H1 (cell line): ENCODE measurements around the gene VPS41. TPM values are rescaled to one million over a fixed set of nuclear protein-coding genes. Genes with fewer than 3 reads are reported as not detected.

Source experiments
- CTCF ChIA-PET: fragments of 300-600 bp; sonication (Branson Sonifier 250); formaldehyde crosslinking; loops from one replicate; lab custom pipeline; 2021; ENCODE audit not compliant: partially characterized antibody; lab: Charles Lee
- POLR2A ChIA-PET: fragments of 300-600 bp; sonication (Branson Sonifier 250); formaldehyde crosslinking; loops from one replicate; lab custom pipeline; 2021; ENCODE audit warnings: inconsistent platforms; ENCODE audit not compliant: partially characterized antibody; lab: Charles Lee
- DNase-seq, 2 experiments: peaks; one replicate each; pipeline versions ENCODE4 v3.0.0 to v3.0.0-alpha.2; 2010 to 2022; ENCODE audit warnings: low spot score in 2 of 2, low read depth in 1 of 2, mixed read lengths in 1 of 2
- FAIRE-seq: peaks from 2 replicates; lab custom pipeline; 2011; peaks lifted over from hg19 to GRCh38; lab: Jason Lieb, UNC
- H2AFZ ChIP-seq: 2 replicates; pipeline ENCODE4 v1.8.1; 2012; ENCODE audit warnings: low read length, inconsistent platforms
- H2AK5ac ChIP-seq: 2 replicates; pipeline ENCODE4 v1.6.1; 2013; ENCODE audit warnings: low read depth, low read length
- H2BK120ac ChIP-seq: replicated peaks from 2 replicates; pipeline ENCODE3; 2013; ENCODE audit warnings: low read depth, low read length, inconsistent platforms
- H2BK12ac ChIP-seq: 2 replicates; pipeline ENCODE4 v1.6.1; 2013; ENCODE audit warnings: low read depth, low read length
- H2BK15ac ChIP-seq: 2 replicates; pipeline ENCODE4 v1.6.1; 2013; ENCODE audit warnings: low read length
- H2BK20ac ChIP-seq: 2 replicates; pipeline ENCODE4 v1.6.1; 2013; ENCODE audit warnings: low read length
- H2BK5ac ChIP-seq: 2 replicates; pipeline ENCODE4 v1.6.1; 2013; ENCODE audit warnings: low read depth, low read length
- H3K14ac ChIP-seq: 2 replicates; pipeline ENCODE4 v1.6.1; 2013; ENCODE audit warnings: inconsistent platforms; ENCODE audit not compliant: insufficient read length
- H3K18ac ChIP-seq: 2 replicates; pipeline ENCODE4 v1.6.1; 2013; ENCODE audit warnings: low read length; ENCODE audit errors: extremely low read depth
- H3K23ac ChIP-seq: 2 replicates; pipeline ENCODE4 v1.6.1; 2013; ENCODE audit warnings: inconsistent platforms; ENCODE audit not compliant: insufficient read length
- H3K23me2 ChIP-seq: 2 replicates; pipeline ENCODE4 v1.6.1; 2013; ENCODE audit warnings: low read depth, low read length
- H3K27ac ChIP-seq: 2 replicates; pipeline ENCODE4 v1.6.1; 2011; ENCODE audit warnings: low read depth, low read length, inconsistent platforms
- H3K27me3 ChIP-seq, 4 experiments: replicated peaks in 1 of 4; 1 replicate in 1 of 4; 2 replicates in 3 of 4; pipeline versions ENCODE4 v1.6.1 to v1.8.1; 2011 to 2013; ENCODE audit warnings: low read length in 3 of 4, mild to moderate bottlenecking in 3 of 4, inconsistent platforms in 2 of 4, mixed read lengths in 2 of 4, moderate library complexity in 1 of 4; ENCODE audit not compliant: control insufficient read depth in 3 of 4, insufficient read depth in 3 of 4; ENCODE audit errors: extremely low read depth in 1 of 4
- H3K36me3 ChIP-seq, 4 experiments: 2 replicates each; pipeline versions ENCODE4 v1.6.1 to v1.8.1; 2011 to 2013; ENCODE audit warnings: mild to moderate bottlenecking in 4 of 4, low read length in 3 of 4, moderate library complexity in 2 of 4, control low read depth in 1 of 4, inconsistent platforms in 1 of 4; ENCODE audit not compliant: insufficient read depth in 4 of 4, control insufficient read depth in 2 of 4
- H3K4ac ChIP-seq: replicated peaks from 2 replicates; pipeline ENCODE3; 2013; ENCODE audit warnings: low read length, low read depth, mixed read lengths, inconsistent platforms; ENCODE audit not compliant: insufficient read length
- H3K4me1 ChIP-seq, 4 experiments: replicated peaks in 1 of 4; 1 replicate in 1 of 4; 2 replicates in 3 of 4; pipeline versions ENCODE4 v1.6.1 to v1.8.1; 2011 to 2013; ENCODE audit warnings: low read length in 3 of 4, inconsistent platforms in 2 of 4, mixed read lengths in 1 of 4; ENCODE audit not compliant: insufficient read depth in 4 of 4, control insufficient read depth in 3 of 4
- H3K4me2 ChIP-seq, 2 experiments: 2 replicates each; pipeline versions ENCODE4 v1.6.1 to v1.8.1; 2011 to 2013; ENCODE audit warnings: low read depth in 2 of 2, low read length in 2 of 2, control low read depth in 1 of 2, inconsistent platforms in 1 of 2, mild to moderate bottlenecking in 1 of 2; ENCODE audit not compliant: insufficient read depth in 1 of 2
- H3K4me3 ChIP-seq, 4 experiments: fragments of 200-600, 300-600 bp in 1 of 4; sonication (generic), shearing (Covaris generic), sonication (Bioruptor Twin) in 1 of 4; 2 replicates each; pipeline versions ENCODE4 v1.5.1 to v1.8.1; 2011 to 2016; ENCODE audit warnings: low read length in 4 of 4, low read depth in 3 of 4, control low read depth in 2 of 4, inconsistent platforms in 2 of 4, mild to moderate bottlenecking in 2 of 4, mixed read lengths in 1 of 4, moderate library complexity in 1 of 4; ENCODE audit not compliant: insufficient read depth in 2 of 4; ENCODE audit errors: extremely low read depth in 1 of 4
- H3K56ac ChIP-seq: replicated peaks from 2 replicates; pipeline ENCODE3; 2013; ENCODE audit warnings: low read depth, mild to moderate bottlenecking, mixed read lengths, low read length, inconsistent platforms; ENCODE audit not compliant: insufficient read length
- H3K79me1 ChIP-seq: 2 replicates; pipeline ENCODE4 v1.6.1; 2013; ENCODE audit warnings: low read depth, low read length, control low read depth
- H3K79me2 ChIP-seq, 2 experiments: 2 replicates each; pipeline versions ENCODE4 v1.6.1 to v1.8.1; 2012 to 2013; ENCODE audit warnings: low read length in 2 of 2, mild to moderate bottlenecking in 2 of 2, inconsistent platforms in 1 of 2; ENCODE audit not compliant: insufficient read depth in 2 of 2, control insufficient read depth in 1 of 2
- H3K9ac ChIP-seq, 4 experiments: replicated peaks in 1 of 4; 1 replicate in 1 of 4; 2 replicates in 3 of 4; pipeline versions ENCODE4 v1.6.1 to v1.8.1; 2011 to 2013; ENCODE audit warnings: low read depth in 3 of 4, low read length in 3 of 4, control low read depth in 2 of 4, mild to moderate bottlenecking in 2 of 4, moderate library complexity in 2 of 4, inconsistent platforms in 1 of 4; ENCODE audit errors: extremely low read depth in 1 of 4
- H3K9me3 ChIP-seq, 2 experiments: 2 replicates each; pipeline versions ENCODE4 v1.6.1 to v1.8.1; 2012 to 2013; ENCODE audit warnings: mild to moderate bottlenecking in 2 of 2, moderate library complexity in 2 of 2, control low read depth in 1 of 2, inconsistent platforms in 1 of 2, low read depth in 1 of 2, low read length in 1 of 2, mixed read lengths in 1 of 2; ENCODE audit not compliant: insufficient read depth in 2 of 2
- H4K20me1 ChIP-seq, 2 experiments: replicated peaks in 1 of 2; 2 replicates each; pipeline versions ENCODE3 to v1.8.1; 2011 to 2013; ENCODE audit warnings: inconsistent platforms in 2 of 2, low read length in 2 of 2, mild to moderate bottlenecking in 1 of 2; ENCODE audit not compliant: insufficient read depth in 2 of 2, control insufficient read depth in 1 of 2
- H4K5ac ChIP-seq: 2 replicates; pipeline ENCODE4 v1.6.1; 2013; ENCODE audit warnings: low read length, low read depth, mixed read lengths, inconsistent platforms; ENCODE audit not compliant: insufficient read length
- H4K8ac ChIP-seq: 2 replicates; pipeline ENCODE4 v1.8.0; 2013; ENCODE audit warnings: mild to moderate bottlenecking, moderate library complexity, low read length, inconsistent platforms; ENCODE audit not compliant: insufficient read depth; ENCODE audit errors: extremely low read depth
- H4K91ac ChIP-seq: replicated peaks from 2 replicates; pipeline ENCODE3; 2013; ENCODE audit warnings: low read length, mixed read lengths, inconsistent platforms; ENCODE audit not compliant: insufficient read length
- EGR1 ChIP-seq: IDR thresholded peaks from 2 replicates; pipeline ENCODE4 v1.6.1; 2011; ENCODE audit warnings: low read depth, low read length, borderline replicate concordance
- ZNF274 ChIP-seq: IDR thresholded peaks from 2 replicates; pipeline ENCODE4 v1.7.0; 2012; ENCODE audit warnings: low read length, borderline replicate concordance; ENCODE audit errors: extremely low read depth
- polyA plus RNA-seq, 7 experiments: library from polyadenylated mRNA; depleted of rRNA in 3 of 7; stranded (reverse) in 5 of 7; unstranded in 2 of 7; fragments of >200 nt in 5 of 7; fragments of 200-250 nt in 2 of 7; gene quantifications; 1 replicate in 5 of 7; 2 replicates in 1 of 7; 4 replicates in 1 of 7; pipeline versions ENCODE4 v1.2.1 to v1.2.3, GENCODE V29; 2011 to 2013; ENCODE audit warnings: missing spikeins in 2 of 7, mixed read lengths in 2 of 7
- total RNA-seq: library from RNA; stranded (reverse); fragmentation: NEBNext Ultra II Directional; extraction: Animal tissue kit (Norgen Biotek cat#: 25700); gene quantifications from 2 replicates; pipeline ENCODE4 v1.2.1, GENCODE V29; 2021

VPS41 gene
- total and polyA plus RNA-seq, 2 of the 8 experiments (the other 6 are each of a cell fraction or from before 2014, with no cell fraction given) = 10.7 to 63.3 TPM

GRCh38 chr7:38704751-38705150, 204.2 kb downstream of the VPS41 start:
- H3K4me2 ChIP-seq = no peak overlapping the region
- no peak overlapping the region for H2AK5ac ChIP-seq
- no peak overlapping the region for H2BK120ac ChIP-seq
- no peak overlapping the region for H2AFZ ChIP-seq
- no peaks in the 10 kb centered on the region; a peak in 1 of 7 replicates for H3K27me3 ChIP-seq
- no peak overlapping the region for H4K5ac ChIP-seq
- no peak overlapping the region for H3K18ac ChIP-seq
- H3K14ac ChIP-seq = no peak overlapping the region
- no peaks in the 10 kb centered on the region for H3K79me2 ChIP-seq
- no peaks in the 10 kb centered on the region for H3K9me3 ChIP-seq
- H2BK20ac ChIP-seq = no peak overlapping the region
- no peak overlapping the region for H3K23ac ChIP-seq
- no peak overlapping the region for H2BK15ac ChIP-seq
- ChIA-PET POLR2A (no interaction called here), CTCF (interaction anchor here (0.6 kb wide), 1 partner anchor 746 kb away, joined by 3 read pairs; no protein-coding TSS in a partner anchor)
- H4K20me1 ChIP-seq = no peaks in the 10 kb centered on the region
- H3K9ac ChIP-seq = no peak overlapping the region
- no peak overlapping the region for H3K56ac ChIP-seq
- no peaks in the 10 kb centered on the region for H3K23me2 ChIP-seq
- DNase-seq (no peak), FAIRE-seq (no peak)
- no peaks in the 10 kb centered on the region for H3K4me1 ChIP-seq
- no peak overlapping the region for H3K4ac ChIP-seq
- TF ChIP-seq EGR1 (no peak), ZNF274 (no peak)
- no peaks in the 10 kb centered on the region for H3K36me3 ChIP-seq
- H3K4me3 ChIP-seq = no peak overlapping the region
- H2BK5ac ChIP-seq = no peak overlapping the region
- no peak overlapping the region for H2BK12ac ChIP-seq
- no peak overlapping the region for H4K91ac ChIP-seq
- no peak overlapping the region for H4K8ac ChIP-seq
- H3K79me1 ChIP-seq = no peaks in the 10 kb centered on the region
- no peak overlapping the region for H3K27ac ChIP-seq
